ENCODE data around the gene FXYD3. TPM values are rescaled to one million over a fixed set of nuclear protein-coding genes. Genes with fewer than 3 reads are reported as not detected.

The FXYD3 gene
- total and polyA plus RNA-seq, 2 of the 13 experiments (the other 11 are each of a cell fraction or from before 2014, with no cell fraction given) = 4.9 TPM; not detected in 1

DNA sequence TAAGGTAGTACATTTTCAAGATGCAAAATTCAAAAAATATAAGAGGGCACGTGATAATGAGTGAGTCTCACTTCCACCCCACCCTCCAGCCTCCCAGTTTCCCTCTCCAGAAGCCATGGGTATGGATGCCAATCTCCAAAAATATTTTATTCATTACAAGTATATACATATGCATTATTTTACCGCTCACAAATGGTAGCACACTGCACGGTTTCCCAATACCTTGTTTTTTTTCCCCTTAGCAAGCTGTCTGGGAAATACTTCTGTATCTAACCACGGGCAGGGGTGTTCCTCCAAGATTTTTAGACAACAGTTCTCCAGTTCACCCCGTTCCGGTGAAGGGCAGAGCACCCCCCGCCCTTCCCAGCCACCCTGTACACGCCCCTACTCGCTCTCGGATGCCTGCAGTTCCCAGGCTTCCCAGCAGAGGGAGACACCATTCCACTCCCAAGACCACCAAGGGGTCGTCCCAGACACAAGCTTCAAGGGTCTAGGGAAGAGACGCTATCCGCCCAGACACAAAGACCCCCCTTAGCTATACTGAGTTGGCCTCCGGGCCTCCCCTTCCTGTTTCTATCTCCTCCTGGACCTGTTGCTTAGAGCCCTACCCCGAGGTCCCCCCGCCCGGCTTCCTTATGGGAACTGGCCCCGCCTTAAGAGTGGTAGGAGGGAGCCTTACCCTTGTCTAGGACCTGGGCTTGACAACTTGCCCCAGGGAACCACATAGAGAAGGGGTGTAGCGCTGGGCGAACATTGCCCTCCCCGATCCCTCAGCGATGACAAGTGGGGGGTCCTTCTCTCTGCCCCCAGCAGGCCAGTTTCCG, 1.1 kb upstream of the FXYD3 start (continued):
- TF ChIP-seq, protein P1, sequence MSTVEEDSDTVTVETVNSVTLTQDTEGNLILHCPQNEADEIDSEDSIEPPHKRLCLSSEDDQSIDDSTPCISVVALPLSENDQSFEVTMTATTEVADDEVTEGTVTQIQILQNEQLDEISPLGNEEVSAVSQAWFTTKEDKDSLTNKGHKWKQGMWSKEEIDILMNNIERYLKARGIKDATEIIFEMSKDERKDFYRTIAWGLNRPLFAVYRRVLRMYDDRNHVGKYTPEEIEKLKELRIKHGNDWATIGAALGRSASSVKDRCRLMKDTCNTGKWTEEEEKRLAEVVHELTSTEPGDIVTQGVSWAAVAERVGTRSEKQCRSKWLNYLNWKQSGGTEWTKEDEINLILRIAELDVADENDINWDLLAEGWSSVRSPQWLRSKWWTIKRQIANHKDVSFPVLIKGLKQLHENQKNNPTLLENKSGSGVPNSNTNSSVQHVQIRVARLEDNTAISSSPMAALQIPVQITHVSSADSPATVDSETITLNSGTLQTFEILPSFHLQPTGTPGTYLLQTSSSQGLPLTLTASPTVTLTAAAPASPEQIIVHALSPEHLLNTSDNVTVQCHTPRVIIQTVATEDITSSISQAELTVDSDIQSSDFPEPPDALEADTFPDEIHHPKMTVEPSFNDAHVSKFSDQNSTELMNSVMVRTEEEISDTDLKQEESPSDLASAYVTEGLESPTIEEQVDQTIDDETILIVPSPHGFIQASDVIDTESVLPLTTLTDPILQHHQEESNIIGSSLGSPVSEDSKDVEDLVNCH (CRISPR knock-in tag; IDR thresholded peaks at IDR 0.05) = no peak
- no peak for TF ChIP-seq FOXK1 (CRISPR knock-in tag; IDR thresholded peaks at IDR 0.05; ENCODE audit: borderline replicate concordance, low read depth)
- no peak for TF ChIP-seq REXO4 (CRISPR knock-in tag; IDR thresholded peaks at IDR 0.05; ENCODE audit: borderline replicate concordance)
- TF ChIP-seq STAG1 (CRISPR knock-in tag; IDR thresholded peaks at IDR 0.05) = peak; percentile 84
- TF ChIP-seq, protein P2, sequence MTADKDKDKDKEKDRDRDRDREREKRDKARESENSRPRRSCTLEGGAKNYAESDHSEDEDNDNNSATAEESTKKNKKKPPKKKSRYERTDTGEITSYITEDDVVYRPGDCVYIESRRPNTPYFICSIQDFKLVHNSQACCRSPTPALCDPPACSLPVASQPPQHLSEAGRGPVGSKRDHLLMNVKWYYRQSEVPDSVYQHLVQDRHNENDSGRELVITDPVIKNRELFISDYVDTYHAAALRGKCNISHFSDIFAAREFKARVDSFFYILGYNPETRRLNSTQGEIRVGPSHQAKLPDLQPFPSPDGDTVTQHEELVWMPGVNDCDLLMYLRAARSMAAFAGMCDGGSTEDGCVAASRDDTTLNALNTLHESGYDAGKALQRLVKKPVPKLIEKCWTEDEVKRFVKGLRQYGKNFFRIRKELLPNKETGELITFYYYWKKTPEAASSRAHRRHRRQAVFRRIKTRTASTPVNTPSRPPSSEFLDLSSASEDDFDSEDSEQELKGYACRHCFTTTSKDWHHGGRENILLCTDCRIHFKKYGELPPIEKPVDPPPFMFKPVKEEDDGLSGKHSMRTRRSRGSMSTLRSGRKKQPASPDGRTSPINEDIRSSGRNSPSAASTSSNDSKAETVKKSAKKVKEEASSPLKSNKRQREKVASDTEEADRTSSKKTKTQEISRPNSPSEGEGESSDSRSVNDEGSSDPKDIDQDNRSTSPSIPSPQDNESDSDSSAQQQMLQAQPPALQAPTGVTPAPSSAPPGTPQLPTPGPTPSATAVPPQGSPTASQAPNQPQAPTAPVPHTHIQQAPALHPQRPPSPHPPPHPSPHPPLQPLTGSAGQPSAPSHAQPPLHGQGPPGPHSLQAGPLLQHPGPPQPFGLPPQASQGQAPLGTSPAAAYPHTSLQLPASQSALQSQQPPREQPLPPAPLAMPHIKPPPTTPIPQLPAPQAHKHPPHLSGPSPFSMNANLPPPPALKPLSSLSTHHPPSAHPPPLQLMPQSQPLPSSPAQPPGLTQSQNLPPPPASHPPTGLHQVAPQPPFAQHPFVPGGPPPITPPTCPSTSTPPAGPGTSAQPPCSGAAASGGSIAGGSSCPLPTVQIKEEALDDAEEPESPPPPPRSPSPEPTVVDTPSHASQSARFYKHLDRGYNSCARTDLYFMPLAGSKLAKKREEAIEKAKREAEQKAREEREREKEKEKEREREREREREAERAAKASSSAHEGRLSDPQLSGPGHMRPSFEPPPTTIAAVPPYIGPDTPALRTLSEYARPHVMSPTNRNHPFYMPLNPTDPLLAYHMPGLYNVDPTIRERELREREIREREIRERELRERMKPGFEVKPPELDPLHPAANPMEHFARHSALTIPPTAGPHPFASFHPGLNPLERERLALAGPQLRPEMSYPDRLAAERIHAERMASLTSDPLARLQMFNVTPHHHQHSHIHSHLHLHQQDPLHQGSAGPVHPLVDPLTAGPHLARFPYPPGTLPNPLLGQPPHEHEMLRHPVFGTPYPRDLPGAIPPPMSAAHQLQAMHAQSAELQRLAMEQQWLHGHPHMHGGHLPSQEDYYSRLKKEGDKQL (CRISPR knock-in tag; IDR thresholded peaks at IDR 0.05; ENCODE audit: low read depth) = no peak
- TF ChIP-seq, protein P3, sequence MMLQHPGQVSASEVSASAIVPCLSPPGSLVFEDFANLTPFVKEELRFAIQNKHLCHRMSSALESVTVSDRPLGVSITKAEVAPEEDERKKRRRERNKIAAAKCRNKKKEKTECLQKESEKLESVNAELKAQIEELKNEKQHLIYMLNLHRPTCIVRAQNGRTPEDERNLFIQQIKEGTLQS (CRISPR knock-in tag; IDR thresholded peaks at IDR 0.05) = no peak
- TF ChIP-seq, protein P4, sequence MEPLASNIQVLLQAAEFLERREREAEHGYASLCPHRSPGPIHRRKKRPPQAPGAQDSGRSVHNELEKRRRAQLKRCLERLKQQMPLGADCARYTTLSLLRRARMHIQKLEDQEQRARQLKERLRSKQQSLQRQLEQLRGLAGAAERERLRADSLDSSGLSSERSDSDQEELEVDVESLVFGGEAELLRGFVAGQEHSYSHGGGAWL (CRISPR knock-in tag; IDR thresholded peaks at IDR 0.05) = no peak
- TF ChIP-seq, protein P5, sequence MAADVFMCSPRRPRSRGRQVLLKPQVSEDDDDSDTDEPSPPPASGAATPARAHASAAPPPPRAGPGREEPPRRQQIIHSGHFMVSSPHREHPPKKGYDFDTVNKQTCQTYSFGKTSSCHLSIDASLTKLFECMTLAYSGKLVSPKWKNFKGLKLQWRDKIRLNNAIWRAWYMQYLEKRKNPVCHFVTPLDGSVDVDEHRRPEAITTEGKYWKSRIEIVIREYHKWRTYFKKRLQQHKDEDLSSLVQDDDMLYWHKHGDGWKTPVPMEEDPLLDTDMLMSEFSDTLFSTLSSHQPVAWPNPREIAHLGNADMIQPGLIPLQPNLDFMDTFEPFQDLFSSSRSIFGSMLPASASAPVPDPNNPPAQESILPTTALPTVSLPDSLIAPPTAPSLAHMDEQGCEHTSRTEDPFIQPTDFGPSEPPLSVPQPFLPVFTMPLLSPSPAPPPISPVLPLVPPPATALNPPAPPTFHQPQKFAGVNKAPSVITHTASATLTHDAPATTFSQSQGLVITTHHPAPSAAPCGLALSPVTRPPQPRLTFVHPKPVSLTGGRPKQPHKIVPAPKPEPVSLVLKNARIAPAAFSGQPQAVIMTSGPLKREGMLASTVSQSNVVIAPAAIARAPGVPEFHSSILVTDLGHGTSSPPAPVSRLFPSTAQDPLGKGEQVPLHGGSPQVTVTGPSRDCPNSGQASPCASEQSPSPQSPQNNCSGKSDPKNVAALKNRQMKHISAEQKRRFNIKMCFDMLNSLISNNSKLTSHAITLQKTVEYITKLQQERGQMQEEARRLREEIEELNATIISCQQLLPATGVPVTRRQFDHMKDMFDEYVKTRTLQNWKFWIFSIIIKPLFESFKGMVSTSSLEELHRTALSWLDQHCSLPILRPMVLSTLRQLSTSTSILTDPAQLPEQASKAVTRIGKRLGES (CRISPR knock-in tag; IDR thresholded peaks at IDR 0.05; ENCODE audit: borderline replicate concordance) = no peak
- TF ChIP-seq FIP1L1 (IDR thresholded peaks at IDR 0.05; ENCODE audit: borderline replicate concordance, insufficient read depth, low read depth, low read length) = no peak
- TF ChIP-seq ETV5 (CRISPR knock-in tag; IDR thresholded peaks at IDR 0.05; ENCODE audit: borderline replicate concordance) = peak; percentile 22; the same call in 1 of the 2 replicates
- no peak for TF ChIP-seq ZNF496 (CRISPR knock-in tag; IDR thresholded peaks at IDR 0.05; ENCODE audit: insufficient replicate concordance)
- TF ChIP-seq, protein P6, sequence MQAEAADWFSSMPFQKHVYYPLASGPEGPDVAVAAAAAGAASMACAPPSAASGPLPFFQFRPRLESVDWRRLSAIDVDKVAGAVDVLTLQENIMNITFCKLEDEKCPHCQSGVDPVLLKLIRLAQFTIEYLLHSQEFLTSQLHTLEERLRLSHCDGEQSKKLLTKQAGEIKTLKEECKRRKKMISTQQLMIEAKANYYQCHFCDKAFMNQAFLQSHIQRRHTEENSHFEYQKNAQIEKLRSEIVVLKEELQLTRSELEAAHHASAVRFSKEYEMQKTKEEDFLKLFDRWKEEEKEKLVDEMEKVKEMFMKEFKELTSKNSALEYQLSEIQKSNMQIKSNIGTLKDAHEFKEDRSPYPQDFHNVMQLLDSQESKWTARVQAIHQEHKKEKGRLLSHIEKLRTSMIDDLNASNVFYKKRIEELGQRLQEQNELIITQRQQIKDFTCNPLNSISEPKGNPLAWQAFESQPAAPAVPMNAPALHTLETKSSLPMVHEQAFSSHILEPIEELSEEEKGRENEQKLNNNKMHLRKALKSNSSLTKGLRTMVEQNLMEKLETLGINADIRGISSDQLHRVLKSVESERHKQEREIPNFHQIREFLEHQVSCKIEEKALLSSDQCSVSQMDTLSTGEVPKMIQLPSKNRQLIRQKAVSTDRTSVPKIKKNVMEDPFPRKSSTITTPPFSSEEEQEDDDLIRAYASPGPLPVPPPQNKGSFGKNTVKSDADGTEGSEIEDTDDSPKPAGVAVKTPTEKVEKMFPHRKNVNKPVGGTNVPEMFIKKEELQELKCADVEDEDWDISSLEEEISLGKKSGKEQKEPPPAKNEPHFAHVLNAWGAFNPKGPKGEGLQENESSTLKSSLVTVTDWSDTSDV (CRISPR knock-in tag; IDR thresholded peaks at IDR 0.05) = no peak
